Measurements from ENCODE around the gene KANK3. TPM values are rescaled to one million over a fixed set of nuclear protein-coding genes. Genes with fewer than 3 reads are reported as not detected.
"Not testable (repeated sequence)": the region's sequence is repeated elsewhere in the genome, so short reads cannot be mapped to it uniquely, and the experiment has no call there.

Gene KANK3
- polyA plus RNA-seq, 4 donors, result 6.8 to 16.7 (median 8.1) TPM

GRCh38 chr19:8371011-8371804 is 28.1 kb upstream of the KANK3 start:
- DNase-seq (ENCODE audit: low read depth in 4 of 4, low spot score in 3 of 4), result no peak

- DNase-seq (ENCODE audit: low read depth in 4 of 4, low spot score in 3 of 4), result no peak
Measured at GRCh38 chr19:8370176-8371010, 27.3 kb upstream of the KANK3 start.

- DNase-seq (ENCODE audit: low read depth in 4 of 4, low spot score in 3 of 4), result peak in 3 of 4 donors; percentile 82 to 92 (median 87)
Measured at GRCh38 chr19:8367327-8368001, 24.4 kb upstream of the KANK3 start.

- no peak for DNase-seq (ENCODE audit: low read depth in 4 of 4, low spot score in 3 of 4)
Measured at GRCh38 chr19:8366961-8367326, 23.9 kb upstream of the KANK3 start.

GRCh38 chr19:8366121-8366581 is 23.1 kb upstream of the KANK3 start:
- DNase-seq (ENCODE audit: low read depth in 4 of 4, low spot score in 3 of 4), result no peak

- DNase-seq (ENCODE audit: low read depth in 4 of 4, low spot score in 3 of 4), result no peak
Measured at GRCh38 chr19:8363803-8364771, 21.0 kb upstream of the KANK3 start, which contains the start of gene ANGPTL4. TSS of gene ANGPTL4 (plus strand) at chr19:8364155. CDS start at chr19:8364322, 167 bp downstream.

GRCh38 chr19:8361921-8362793 is 19.1 kb upstream of the KANK3 start:
- peak in 1 of 4 donors; percentile 73 for DNase-seq (ENCODE audit: low read depth in 4 of 4, low spot score in 3 of 4)

GRCh38 chr19:8360196-8360595 is 17.1 kb upstream of the KANK3 start:
- no peak for DNase-seq (ENCODE audit: low read depth in 4 of 4, low spot score in 3 of 4)

- no peak for DNase-seq (ENCODE audit: low read depth in 4 of 4, low spot score in 3 of 4)
Measured at GRCh38 chr19:8358948-8359347, 15.9 kb upstream of the KANK3 start.

GRCh38 chr19:8357007-8357521 is 14.0 kb upstream of the KANK3 start:
- no peak for DNase-seq (ENCODE audit: low read depth in 4 of 4, low spot score in 3 of 4)

- DNase-seq (ENCODE audit: low read depth in 4 of 4, low spot score in 3 of 4), result no peak
Measured at GRCh38 chr19:8355631-8356402, 12.8 kb upstream of the KANK3 start.

GRCh38 chr19:8352845-8353244 is 9.8 kb upstream of the KANK3 start:
- DNase-seq (ENCODE audit: low read depth in 4 of 4, low spot score in 3 of 4), result not testable (repeated sequence)

GRCh38 chr19:8352134-8352827 is 9.2 kb upstream of the KANK3 start:
- peak in 1 of 4 donors; percentile 51 for DNase-seq (ENCODE audit: low read depth in 4 of 4, low spot score in 3 of 4)

GRCh38 chr19:8349629-8350372 is 6.7 kb upstream of the KANK3 start:
- DNase-seq (ENCODE audit: low read depth in 4 of 4, low spot score in 3 of 4), result not testable (repeated sequence)

GRCh38 chr19:8343483-8343844 is 402 bp upstream of the KANK3 start:
- no peak for DNase-seq (ENCODE audit: low read depth in 4 of 4, low spot score in 3 of 4)

- DNase-seq (ENCODE audit: low read depth in 4 of 4, low spot score in 3 of 4), result no peak
Measured at GRCh38 chr19:8342316-8342683, 762 bp downstream of the KANK3 start.

- not testable (repeated sequence) for DNase-seq (ENCODE audit: low read depth in 4 of 4, low spot score in 3 of 4)
Measured at GRCh38 chr19:8341504-8341903, 1.6 kb downstream of the KANK3 start.

All from right renal pelvis (tissue), 4 donors.